ENCODE results near the gene INPP4A.
"Not testable (repeated sequence)": the region's sequence is repeated elsewhere in the genome, so short reads cannot be mapped to it uniquely, and the experiment has no call there.

INPP4A gene

DNA sequence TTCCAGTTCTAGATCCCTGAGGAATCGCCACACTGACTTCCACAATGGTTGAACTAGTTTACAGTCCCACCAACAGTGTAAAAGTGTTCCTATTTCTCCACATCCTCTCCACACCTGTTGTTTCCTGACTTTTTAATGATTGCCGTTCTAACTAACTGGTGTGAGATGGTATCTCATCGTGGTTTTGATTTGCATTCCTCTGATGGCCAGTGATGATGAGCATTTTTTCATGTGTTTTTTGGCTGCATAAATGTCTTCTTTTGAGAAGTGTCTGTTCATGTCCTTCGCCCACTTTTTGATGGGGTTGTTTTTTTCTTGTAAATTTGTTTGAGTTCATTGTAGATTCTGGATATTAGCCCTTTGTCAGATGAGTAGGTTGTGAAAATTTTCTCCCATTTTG lies 150.0 kb downstream of the INPP4A start:
- DNase-seq = not testable (repeated sequence)

DNA sequence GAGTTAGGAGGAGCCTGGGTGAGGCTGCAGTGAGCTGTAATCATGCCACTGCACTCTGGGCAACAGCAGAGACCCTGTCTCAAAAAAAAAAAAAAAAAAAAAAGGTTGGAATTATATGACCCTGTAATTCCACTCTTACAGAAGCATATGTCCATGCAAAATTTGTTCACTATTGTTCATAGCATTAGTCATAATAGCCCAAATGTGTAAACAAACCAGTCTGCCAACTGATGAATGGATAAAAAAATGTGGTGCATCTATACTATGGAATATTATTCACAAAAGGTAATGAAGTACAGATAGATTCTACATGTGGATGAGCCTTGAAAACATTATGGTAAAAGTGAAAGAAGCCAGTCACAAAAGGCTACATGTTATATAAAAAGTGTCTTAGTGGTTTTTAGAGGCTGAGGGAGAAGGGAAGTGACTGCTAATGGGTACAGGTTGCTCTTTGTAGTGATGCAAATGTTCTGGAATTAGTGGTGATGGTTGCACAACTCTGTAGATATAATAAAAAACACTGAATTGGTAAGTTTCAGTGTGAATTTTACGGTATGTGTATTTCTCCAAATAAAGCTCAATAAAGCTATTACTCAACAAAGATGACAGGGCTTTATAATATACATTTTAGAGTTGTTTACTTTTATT lies 154.2 kb downstream of the INPP4A start:
- DNase-seq = no peak

DNA sequence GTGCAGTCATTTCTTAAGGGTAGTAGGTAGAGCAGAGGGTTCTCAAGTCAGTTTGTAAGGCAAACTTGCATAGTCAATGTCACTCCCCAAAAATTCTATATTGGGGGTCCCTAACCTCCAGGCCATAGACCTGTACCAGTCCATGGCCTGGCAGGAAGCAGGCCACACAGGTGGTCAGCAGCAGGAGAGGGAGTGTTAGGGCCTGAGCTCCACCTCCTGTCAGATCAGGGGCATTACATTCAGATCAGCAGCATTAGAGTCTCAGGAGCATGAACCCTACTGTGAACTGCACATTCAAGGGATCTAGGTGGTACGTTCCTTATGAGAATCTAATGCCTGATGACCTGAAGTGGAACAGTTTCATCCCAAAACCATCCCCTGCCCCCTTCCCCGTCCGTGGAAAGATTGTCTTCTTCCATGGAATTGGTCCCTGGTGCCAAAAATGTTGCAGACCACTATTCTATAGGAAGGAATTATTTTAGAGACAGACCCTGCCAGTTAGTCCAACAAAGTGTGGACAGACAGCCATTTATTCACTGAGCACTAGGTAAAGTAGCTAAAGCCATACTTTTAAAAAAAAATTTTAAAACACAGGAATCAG lies 157.0 kb downstream of the INPP4A start:
- peak; percentile 19 for DNase-seq

DNA sequence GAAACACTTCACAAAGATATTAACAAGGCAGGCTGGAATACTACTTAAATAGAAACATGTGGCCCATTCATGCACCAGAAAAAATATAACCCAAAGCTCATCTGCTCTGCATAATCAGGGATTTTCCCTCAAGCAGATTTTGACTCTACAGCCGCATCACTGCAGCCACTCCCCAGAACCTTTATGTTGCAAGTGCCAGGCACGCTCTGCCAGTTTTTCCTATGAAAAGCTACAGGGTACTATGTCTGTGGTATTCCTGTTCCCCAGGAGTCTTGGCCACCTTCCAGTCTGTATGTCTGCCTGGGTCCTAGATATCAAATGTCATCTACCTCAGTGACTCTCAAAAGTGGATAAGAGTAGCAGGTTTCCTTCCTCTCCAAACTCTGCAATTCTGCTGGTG lies 159.9 kb downstream of the INPP4A start:
- no peak for DNase-seq

DNA sequence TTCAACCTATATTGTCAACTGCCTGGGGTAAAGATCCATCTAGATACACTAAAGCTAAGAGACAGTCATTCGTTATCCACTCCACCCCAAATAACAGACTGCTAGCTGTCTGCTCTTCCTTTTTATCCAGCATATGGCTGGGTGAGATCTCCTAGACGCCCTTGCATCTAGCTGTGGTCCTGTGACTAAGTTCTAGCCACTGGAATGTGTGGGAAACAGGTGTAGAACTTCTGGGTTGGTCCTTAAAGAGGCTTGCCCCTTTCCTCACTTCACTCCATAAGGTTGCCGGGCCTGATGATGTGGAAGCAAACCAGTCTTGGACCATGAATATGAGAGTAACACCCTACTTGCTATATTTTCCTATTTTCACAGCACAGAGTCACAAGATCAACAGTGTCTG lies 160.4 kb downstream of the INPP4A start:
- DNase-seq = no peak

DNA sequence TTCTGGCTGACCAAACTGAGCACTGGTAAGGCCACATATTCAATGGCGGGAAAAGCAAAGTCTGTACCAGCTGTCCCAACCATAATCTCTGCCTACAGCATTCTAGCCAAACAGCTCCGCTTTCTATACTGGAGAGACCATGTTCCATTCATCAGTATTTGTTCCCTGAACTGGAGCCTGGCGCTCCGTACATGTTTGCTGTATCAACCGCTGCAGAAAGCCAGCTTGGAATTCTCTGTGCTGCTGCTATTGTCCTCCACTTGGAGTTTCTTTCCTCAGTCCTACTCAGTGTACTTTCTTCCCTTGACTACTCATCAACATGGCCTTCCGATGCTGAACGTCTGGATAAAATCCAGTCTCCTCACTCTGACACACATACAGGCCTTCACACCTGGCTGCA lies 161.8 kb downstream of the INPP4A start:
- no peak for DNase-seq

DNA sequence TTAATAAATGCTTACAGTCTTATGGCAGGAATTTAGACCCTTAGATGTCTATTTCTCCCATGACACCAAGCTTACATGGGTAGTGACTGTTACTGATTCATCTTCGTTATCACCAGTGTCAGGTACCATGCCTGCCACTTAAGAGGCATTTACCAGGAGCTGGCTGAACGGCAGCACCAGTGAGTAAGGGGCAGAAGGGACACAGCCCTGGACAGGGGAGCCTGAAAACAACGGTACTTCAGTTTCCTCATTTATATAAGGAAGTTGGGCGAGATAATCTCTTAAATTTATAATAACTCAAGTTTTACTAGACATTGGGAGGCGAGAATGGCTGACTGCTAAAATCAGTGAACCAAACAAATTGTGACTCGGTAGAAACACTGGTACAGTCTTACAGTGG lies 162.4 kb downstream of the INPP4A start:
- no peak for DNase-seq

DNA sequence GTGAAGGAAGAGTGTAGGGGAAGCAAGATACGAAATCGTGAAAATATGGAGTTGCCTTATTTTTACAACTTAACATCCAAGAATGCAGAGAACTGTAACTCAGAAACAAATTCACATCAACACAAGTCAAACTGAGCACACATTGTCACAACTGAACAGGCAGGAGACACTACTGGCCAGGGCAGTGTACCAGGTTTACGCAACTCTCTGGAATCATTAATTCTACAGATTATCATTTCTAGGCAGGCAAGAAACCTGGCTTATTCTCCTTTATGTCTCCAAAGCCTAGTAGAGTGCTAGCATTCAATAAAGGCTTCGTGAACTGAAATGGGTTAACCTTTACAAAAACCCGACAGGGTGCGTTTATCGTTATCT lies 163.1 kb downstream of the INPP4A start:
- DNase-seq = no peak

DNA sequence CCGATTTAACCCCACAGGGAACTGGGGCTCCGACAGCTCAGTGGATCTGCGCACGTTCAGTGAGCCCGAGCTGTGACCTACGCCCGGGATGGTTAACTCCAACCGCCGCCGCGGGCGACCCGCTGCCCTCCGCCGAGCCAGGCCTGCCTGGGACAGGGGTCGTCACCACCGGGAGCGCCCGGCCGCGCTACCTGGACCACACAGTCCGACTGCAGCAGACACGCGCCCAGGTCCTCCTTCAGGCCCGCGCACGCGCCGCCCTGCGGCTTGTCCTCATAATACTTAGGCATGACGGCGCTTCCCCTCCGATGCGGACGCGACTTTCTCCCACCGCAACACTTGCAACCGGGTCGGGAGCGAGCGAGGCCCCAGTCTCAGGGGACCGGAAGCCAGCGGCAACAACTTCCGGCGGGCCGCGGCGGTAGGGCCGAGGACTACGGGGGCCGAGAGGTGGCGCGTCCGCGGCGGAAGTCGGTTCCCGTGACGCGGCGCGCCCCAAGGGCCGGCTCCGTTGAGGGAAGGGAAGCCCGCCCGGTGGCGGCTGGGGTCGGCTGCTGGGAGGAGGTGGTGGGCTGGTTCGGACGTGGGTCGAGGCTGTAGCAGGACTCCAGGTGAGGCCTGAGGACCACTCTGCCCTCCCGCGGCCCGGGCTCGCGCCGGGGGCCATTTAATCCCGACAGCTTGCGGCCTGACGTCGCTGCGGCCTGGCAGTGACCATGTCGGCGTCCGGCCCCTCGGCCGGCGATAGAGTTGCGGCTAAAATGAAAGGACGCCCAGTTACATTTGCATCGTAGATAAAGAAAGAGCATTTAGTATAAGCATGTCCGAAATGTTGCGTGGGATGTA lies 163.7 kb downstream of the INPP4A start, which contains the start of the genes COA5 and UNC50:
COA5 (minus strand) TSS at position 397 of the 846 bp plus-strand sequence; CDS start at position 290, 107 bp downstream.
UNC50 (plus strand) TSS at position 474 of the 846 bp plus-strand sequence. CDS start 1,171 bp downstream, outside the sequence.
- peak; percentile 93 for DNase-seq

DNA sequence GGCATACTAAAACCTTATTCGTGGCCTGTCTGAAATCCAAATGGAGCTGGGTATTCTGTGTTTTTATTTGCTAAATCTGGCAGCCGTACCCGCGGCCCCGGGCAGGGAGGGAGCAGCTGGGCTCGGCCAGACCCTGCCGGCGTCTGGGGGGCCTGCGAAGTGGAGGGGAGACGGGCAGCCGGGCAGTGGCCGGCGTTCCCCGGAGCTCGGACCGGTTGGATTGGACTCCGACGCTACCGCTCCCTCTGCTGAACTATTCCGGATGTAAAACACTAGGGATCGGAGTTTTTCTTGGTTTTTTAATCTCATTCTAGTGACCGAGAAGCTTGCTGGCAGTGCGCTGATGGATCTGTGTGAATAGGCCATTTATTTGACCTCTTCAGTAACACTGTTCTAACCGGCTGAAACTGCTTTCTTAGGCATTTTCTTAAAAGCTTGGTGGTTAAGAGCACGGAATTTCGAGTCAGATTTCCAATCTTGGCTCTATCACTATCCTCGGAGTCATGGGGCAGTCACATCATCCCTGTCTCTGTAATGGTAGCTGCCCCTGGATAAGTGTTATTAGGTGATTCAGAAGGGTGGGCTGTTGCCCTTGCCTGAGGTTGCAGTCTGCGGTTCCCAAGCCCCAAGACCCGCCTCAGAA lies 164.4 kb downstream of the INPP4A start:
- DNase-seq = no peak

DNA sequence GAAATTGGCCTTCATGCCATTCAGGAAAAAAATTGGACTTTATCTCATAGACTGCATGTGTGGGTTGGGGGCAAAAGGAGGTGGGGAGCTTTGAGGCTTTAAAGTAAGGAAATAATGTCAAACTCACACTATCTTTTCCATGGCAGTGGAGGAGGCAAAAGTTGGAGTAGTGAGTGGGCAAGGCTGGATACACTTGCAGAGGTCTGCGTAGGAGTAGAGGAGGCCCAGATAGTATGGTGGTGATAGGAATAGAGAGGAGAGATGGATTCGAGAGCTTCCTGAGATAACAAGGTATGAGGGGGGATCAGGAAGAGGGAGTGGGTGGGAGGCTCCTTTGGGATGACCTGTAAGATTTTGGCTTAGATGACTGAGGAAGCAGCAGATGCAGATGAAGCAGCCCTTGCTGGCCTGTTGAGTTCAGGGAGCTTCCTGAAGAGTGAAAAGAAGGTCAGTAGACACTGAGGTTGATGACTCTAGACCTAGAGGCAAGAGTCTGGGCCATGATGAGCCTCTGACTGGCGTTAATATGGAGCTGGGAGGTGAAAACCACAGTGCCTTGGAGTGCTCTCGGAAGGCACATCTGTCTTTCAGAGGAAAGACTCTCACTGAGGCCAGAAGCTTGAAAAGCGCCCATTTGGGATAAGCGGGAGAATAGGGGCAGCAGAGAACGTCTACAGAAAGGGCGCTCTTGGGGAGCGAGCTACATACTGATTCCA lies 169.5 kb downstream of the INPP4A start:
- DNase-seq = no peak

DNA sequence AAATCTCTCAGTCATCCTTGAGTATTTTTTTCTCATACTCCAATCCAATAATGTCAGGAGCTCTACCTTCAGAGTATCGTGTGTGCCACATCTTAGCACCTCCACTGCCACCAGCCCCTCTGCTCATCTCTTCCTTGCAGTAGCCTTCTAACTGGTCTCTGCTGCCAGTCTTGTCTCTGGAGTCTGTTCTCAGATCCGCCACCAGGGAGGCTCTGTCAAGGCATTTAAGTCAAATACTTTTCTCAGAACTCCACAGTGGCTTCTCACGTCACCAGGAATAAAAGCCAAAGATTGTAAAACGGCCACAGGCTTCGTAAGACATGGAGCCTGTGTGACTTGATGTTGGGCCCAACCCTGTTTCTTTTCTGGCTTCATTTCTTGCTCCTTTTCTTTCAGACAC lies 170.8 kb downstream of the INPP4A start:
- no peak for DNase-seq

DNA sequence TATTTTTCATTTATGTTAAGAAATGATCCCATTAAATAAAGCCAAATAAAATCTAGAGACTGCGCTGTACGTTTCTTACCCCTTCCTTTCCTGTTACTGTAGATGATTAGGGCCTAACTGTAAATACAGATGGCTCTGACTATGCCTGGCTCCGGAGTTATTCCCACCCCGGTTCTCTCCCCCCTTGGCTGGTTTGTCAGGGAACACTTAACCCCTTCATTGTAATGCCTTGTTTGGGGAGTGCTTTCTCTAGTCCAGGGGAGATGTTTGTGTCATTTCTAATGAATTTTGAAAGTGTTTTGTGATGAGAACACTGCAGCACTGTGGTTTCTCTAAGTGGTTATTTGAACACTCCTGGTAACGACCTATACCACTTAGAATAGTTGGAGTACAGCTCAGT lies 172.5 kb downstream of the INPP4A start:
- no peak for DNase-seq

DNA sequence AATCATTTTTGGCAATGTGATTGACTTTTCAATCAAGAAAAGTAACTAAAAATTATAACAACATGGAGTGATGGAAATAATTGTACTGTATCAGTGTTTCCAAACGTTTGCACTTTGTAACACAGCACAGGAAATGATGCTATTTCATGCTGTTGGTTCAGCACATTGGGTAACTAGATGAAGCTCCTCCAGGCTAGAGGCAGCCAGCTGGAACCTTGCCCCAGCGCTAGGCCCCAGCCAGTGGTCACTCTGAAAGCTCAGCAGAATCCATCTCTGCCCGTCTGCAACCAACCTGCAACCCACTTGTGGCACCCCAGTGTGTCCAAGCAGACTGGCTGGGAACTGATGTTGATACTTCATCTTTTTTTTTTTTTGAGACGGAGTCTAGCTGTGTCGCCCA lies 179.0 kb downstream of the INPP4A start:
- DNase-seq = no peak

DNA sequence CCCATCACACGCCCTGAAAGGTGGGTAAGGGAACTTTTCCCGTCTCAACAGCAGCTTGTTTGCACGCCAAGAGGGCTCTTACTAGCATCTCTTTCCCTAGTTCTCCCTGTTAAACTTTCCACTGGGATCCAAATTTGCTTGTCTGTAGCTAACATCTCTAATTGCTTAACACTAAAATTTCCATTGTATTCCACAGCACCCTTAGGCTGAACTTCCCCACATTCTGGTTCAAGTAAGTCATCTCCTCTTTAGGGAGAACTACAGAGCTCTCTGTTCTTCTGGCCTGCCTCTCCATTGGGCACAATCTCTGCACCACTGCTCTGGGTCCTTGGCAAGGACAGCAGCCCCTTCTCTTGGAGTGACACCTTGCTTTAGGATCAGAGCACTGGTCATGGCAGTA lies 187.7 kb downstream of the INPP4A start:
- DNase-seq = no peak

DNA sequence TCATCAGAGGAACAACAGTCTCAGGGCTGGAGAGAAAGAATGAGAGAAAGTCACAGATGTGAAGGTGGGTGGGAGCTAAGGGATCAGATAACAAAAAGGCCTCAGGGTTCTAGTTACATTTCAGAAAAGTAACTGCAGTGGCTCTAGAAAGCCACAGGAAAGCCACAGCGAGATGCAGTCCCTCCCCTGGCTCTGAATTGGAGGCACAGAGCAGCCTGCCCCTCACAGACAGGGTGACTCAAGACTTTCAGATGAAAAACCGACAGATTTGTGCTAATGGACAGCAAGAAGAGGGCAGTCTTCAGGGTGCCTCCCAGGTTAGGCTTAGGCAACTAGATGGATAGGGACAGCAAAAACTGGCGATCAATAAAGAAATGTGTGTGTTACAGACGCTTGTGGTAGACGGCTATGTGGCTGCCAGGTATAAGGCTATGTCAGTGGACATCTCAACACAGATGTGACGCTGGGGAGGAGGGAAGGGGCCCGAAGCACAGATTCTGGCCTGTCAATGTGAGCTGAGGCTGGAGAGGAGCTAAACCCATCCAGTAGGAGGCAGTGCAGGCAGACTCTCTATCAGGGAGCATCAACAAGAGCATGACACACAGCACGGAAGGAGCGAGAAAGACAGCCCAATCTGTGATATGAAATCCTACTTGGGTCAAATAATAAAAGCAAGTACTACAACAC lies 189.9 kb downstream of the INPP4A start:
- DNase-seq = peak; percentile 59

DNA sequence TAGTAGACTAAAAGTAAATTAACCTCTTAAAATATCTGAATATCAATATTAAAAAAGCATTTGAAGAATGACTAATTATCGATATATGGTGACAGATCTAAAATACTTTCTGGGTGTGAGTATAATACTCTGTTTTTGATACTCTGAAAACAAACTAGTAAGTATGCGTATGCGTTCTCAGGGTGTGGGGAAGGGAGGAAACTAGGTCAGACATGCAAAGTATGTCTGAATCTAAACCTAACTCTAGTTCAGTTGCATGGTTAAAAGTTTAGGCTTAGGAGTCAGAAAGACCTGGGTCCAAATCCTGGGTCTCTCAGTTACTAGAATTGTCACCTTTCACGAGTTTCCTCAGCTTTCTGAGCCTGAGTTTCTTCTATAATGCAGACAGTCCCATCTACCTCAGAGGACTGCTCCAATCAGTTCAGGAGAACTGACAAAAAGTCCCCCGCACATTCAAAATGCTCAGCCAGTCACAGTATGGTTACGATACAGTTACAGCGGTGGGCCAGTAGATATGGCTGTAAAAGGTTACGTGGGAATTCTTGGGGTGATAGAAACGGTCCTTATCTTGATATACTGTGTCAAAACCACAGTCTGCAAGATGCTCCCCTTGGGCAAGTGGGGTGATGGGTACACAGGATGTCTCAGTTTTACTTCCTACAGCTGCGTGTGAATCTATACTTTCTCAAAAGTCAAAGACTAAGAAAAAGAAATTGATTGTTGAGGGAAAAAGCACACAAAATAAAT lies 192.9 kb downstream of the INPP4A start:
- DNase-seq = peak; percentile 73

DNA sequence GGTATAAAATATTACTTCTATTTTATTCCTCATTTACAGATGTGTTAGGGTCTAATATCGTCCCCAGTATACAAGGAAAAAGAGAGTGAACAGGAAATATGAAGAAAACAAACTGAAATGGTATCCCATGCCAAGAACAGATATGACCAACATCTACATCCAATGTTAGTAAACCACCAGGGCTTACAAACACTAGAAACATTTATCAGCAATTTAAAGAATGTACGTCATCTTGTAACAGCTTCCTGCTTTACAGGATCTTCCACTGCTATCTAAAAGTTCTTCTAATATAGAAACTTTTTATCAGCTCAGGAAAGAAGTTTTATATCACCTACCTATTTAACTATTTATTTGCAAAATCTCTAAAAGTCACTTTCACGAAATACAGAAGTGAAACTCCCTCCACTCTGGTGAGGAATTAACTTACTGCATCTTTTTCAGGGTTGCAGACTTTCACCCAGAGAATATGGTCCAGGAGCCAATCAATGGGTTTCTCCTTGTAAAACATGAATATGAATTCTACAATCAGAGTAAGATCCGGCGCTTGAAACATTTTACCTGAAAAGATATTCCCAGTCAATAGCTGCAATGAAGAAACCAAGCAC lies 198.9 kb downstream of the INPP4A start:
- DNase-seq = no peak

Measured in CD4-positive, alpha-beta T cell treated with Interleukin-21 for 1 hour (primary cell).